SJSA1 (cell line): ENCODE measurements around the gene ADAT3. TPM values are rescaled to one million over a fixed set of nuclear protein-coding genes. Genes with fewer than 3 reads are reported as not detected.
"Not testable (repeated sequence)": the region's sequence is repeated elsewhere in the genome, so short reads cannot be mapped to it uniquely, and the experiment has no call there.

Experiments
- DNase-seq, 2 experiments: peaks; one replicate each; pipeline ENCODE4 v3.0.0-alpha.2; 2015 to 2020; ENCODE audit warnings: low spot score in 2 of 2, low read depth in 1 of 2
- H3K27ac ChIP-seq: fragments of 250-450 bp; sonication (Bioruptor Pico); 2 replicates; pipeline ENCODE4 v1.5.1; 2020; ENCODE audit warnings: mild to moderate bottlenecking, moderate library complexity
- H3K27me3 ChIP-seq: fragments of 250-450 bp; sonication (Bioruptor Pico); replicated peaks from 2 replicates; pipeline ENCODE4 v1.5.1; 2020; ENCODE audit warnings: mild to moderate bottlenecking, moderate library complexity
- H3K36me3 ChIP-seq: fragments of 250-450 bp; sonication (Bioruptor Pico); 2 replicates; pipeline ENCODE4 v1.5.1; 2020; ENCODE audit warnings: mild to moderate bottlenecking
- H3K4me1 ChIP-seq: fragments of 250-450 bp; sonication (Bioruptor Pico); replicated peaks from 2 replicates; pipeline ENCODE4 v1.6.1; 2021; ENCODE audit warnings: mild to moderate bottlenecking
- H3K4me3 ChIP-seq: fragments of 250-450 bp; sonication (Bioruptor Pico); 2 replicates; pipeline ENCODE4 v1.5.1; 2020; ENCODE audit warnings: mild to moderate bottlenecking
- H3K9me3 ChIP-seq: fragments of 250-450 bp; sonication (Bioruptor Pico); replicated peaks from 2 replicates; pipeline ENCODE4 v1.5.1; 2020; ENCODE audit warnings: mild to moderate bottlenecking
- total RNA-seq: library from RNA; depleted of rRNA; stranded (reverse); fragments of >200 nt; shearing (Covaris generic); gene quantifications from 2 replicates; pipeline ENCODE4 v1.2.3, GENCODE V29; 2014

The ADAT3 gene
- total RNA-seq, 1 experiment from 2014 or later, result 2.4 TPM

DNA sequence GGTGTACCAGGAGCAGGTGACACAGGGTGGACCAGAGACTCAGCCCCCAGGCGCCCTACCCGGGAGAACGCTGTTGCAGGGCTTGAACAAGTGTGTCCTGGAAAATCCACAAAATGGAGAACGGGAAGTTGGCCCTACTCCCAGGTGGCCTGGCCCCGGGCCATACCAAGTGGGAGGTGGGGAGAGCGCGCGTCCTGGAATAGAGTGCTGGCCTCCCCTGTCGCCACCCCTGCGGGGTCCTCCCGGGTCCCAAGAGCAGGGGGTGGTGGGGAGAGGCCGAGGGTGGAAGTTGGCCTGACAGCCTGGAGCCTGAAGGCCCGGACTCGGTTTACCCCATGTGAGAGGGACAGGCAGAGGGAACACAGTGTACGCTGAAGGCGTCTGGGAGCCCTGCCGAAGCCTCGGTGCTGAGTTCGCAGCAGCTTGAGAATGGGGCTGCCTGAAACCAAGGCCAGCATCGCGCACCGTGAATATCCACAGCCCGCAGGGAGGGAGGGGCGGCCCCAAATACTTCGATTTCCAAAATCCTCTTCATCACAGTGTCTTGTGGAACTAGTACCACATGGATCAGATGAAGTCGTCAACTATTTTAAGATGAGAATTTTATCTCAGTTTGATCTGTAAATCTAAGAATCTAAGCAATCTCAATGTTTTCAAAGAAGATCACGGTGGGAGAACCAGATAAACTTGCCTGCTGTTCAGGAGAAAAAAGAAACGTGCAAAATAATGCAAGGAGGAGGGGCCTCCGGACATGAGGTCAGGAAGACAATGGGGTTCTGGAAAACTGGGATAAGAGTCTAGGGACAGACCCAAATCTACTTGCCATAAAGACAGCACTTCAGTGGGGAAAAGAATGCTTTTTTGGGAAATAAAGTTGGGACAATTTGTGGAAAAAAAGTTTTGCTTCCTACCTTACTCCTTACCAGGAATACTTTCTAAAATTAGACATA lies 31.4 kb upstream of the ADAT3 start:
- Histone ChIP-seq H3K4me3 (peak overlapping the region; percentile 96; the same call in 1 of the 2 replicates), H3K4me1 (peaks cover 23% of the 10 kb centered on the region), H3K36me3 (peaks cover 48% of the 10 kb centered on the region), H3K9me3 (0 out of 2 replicates have a peak, but pooled peaks cover 2% of the 10 kb centered on the region), H3K27ac (no peak overlapping the region), H3K27me3 (no peaks in the 10 kb centered on the region)
- no peak for DNase-seq

GRCh38 chr19:1874554-1875185 lies 30.5 kb upstream of the ADAT3 start:
- Histone ChIP-seq H3K4me3 (peak overlapping the region; percentile 96), H3K9me3 (0 out of 2 replicates have a peak, but pooled peaks cover 2% of the 10 kb centered on the region), H3K4me1 (peaks cover 23% of the 10 kb centered on the region), H3K27ac (no peak overlapping the region), H3K36me3 (peaks cover 44% of the 10 kb centered on the region), H3K27me3 (no peaks in the 10 kb centered on the region)
- peak in 1 of 2 experiments; percentile 21 for DNase-seq

- H3K36me3 ChIP-seq, result peaks cover 47% of the 10 kb centered on the region
- peak in 1 of 2 experiments; percentile 44 for DNase-seq
- H3K9me3 ChIP-seq, H3K27me3 ChIP-seq: not testable (repeated sequence)
- H3K27ac ChIP-seq, result peak overlapping the region; percentile 90
- H3K4me1 ChIP-seq, result peaks cover 23% of the 10 kb centered on the region
- H3K4me3 ChIP-seq, result peak overlapping the region; percentile 96
Observed at GRCh38 chr19:1875265-1875645, 29.9 kb upstream of the ADAT3 start.

GRCh38 chr19:1875646-1876495 lies 29.3 kb upstream of the ADAT3 start:
- Histone ChIP-seq H3K36me3 (peaks cover 48% of the 10 kb centered on the region), H3K9me3 (0 out of 2 replicates have a peak, but pooled peaks cover 2% of the 10 kb centered on the region), H3K4me3 (peak overlapping the region; percentile 96), H3K4me1 (peaks cover 23% of the 10 kb centered on the region), H3K27ac (peak overlapping the region; percentile 90), H3K27me3 (no peaks in the 10 kb centered on the region)
- peak; percentile 87 to 90 for DNase-seq

GRCh38 chr19:1876496-1877279 lies 28.5 kb upstream of the ADAT3 start:
- not testable (repeated sequence) for H3K9me3 ChIP-seq, H3K27me3 ChIP-seq, DNase-seq
- Histone ChIP-seq H3K4me1 (peaks cover 23% of the 10 kb centered on the region), H3K27ac (peak overlapping the region; percentile 90; the same call in 1 of the 2 replicates), H3K36me3 (peaks cover 47% of the 10 kb centered on the region), H3K4me3 (peak overlapping the region; percentile 96)

DNA sequence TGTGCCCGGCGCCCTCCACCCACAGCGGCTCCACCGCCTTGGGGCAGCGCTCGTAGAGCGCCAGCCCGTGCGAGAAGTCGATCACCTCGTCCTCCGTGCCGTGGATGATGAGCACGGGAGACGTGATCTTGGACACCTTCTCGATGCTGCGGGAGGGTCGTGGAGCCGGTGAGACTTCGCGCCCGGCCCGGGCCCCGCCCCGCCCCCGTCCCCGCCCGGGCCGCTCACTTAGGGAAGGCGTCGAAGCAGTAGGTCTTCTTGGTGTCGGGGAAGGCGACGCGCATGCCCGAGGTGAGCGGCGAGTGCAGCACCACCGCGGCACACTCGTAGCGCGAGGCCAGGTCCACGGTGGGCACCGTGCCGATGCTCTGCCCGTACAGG lies 27.9 kb upstream of the ADAT3 start:
- not testable (repeated sequence) for DNase-seq, H3K27ac ChIP-seq, H3K4me3 ChIP-seq

DNA sequence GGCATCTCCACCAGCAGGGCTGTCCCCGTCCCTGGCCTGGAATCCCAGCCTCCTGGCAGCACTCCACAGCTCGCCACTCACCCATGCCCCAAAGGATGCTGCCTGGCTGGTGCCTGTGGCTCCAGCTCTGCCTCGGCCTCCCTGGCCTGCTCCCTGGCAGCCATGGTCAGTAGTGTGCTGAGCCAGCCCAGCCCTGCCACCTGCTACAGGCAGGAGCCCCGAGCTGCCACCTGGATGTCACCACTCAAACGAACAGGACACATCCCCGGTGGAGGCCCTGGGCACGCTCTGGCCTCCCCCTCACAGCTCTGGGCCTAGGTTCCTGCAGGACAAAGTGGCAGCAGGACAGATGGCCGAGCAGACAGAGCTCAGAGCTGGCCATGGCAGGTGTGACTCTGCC lies 26.6 kb upstream of the ADAT3 start:
- H3K36me3 ChIP-seq, result peaks cover 43% of the 10 kb centered on the region
- not testable (repeated sequence) for H3K9me3 ChIP-seq, H3K27me3 ChIP-seq, H3K27ac ChIP-seq, H3K4me3 ChIP-seq, DNase-seq
- H3K4me1 ChIP-seq, result peaks cover 24% of the 10 kb centered on the region

More for the DNA sequence above, 27.9 kb upstream of the ADAT3 start:
- H3K4me1 ChIP-seq, result peaks cover 23% of the 10 kb centered on the region
- H3K27me3 ChIP-seq, H3K9me3 ChIP-seq: not testable (repeated sequence)
- H3K36me3 ChIP-seq, result peaks cover 48% of the 10 kb centered on the region

GRCh38 chr19:1879982-1880381 lies 25.2 kb upstream of the ADAT3 start:
- H3K4me3 ChIP-seq, H3K9me3 ChIP-seq, H3K27me3 ChIP-seq, H3K27ac ChIP-seq, DNase-seq: not testable (repeated sequence)
- peaks cover 18% of the 10 kb centered on the region for H3K4me1 ChIP-seq
- H3K36me3 ChIP-seq, result peaks cover 35% of the 10 kb centered on the region

DNA sequence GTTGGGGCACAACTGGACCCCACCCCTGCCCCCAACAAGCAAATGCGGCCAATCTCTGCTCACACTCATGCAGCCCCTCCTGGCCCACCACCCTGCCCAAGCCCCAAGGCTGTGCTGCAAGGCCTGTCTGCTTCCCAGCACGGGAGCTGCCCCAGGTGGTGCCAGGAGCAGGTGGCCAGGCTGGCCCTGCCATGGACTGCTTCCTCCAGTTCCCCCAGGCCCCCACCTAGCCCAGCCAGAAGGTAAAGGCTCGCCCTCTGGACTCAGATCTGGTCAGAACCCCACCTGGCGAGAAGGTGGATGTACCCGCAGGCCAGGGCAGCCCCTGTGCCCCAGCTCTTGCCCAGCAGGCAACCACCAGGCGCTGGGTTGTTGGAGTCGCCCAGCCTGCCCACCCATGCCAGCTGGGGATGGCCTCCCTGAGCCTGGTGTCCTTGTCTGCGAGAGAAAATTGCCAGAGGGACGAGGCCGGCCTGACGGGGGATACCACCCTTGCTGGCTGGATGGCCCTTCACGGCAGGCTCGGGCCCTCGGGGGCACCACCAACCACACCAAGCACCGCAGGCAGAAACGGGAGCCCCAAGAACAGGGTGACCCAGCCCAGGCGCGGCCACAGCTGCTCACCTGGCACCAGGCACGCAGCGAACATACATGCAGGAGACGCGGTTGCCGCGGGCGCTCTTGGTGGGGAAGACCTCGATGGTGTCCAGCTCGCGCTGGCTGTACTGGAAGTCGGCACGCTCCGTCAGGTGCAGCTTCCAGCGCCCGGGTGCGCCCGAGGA lies 24.4 kb upstream of the ADAT3 start:
- no peak overlapping the region for H3K4me3 ChIP-seq
- no peak for DNase-seq
- H3K27me3 ChIP-seq, result no peaks in the 10 kb centered on the region
- 0 out of 2 replicates have a peak, but pooled peaks cover under 1% of the 10 kb centered on the region for H3K9me3 ChIP-seq
- no peak overlapping the region for H3K27ac ChIP-seq
- peaks cover 17% of the 10 kb centered on the region for H3K4me1 ChIP-seq
- H3K36me3 ChIP-seq, result peaks cover 32% of the 10 kb centered on the region

- DNase-seq, H3K9me3 ChIP-seq, H3K4me3 ChIP-seq, H3K27ac ChIP-seq, H3K27me3 ChIP-seq: not testable (repeated sequence)
- Histone ChIP-seq H3K36me3 (peaks cover 26% of the 10 kb centered on the region), H3K4me1 (peaks cover 12% of the 10 kb centered on the region)
Observed at GRCh38 chr19:1881393-1882088, 23.7 kb upstream of the ADAT3 start.

GRCh38 chr19:1882089-1882785 lies 23.0 kb upstream of the ADAT3 start:
- H3K27ac ChIP-seq, result no peak overlapping the region
- DNase-seq, result no peak
- H3K9me3 ChIP-seq, result no peaks in the 10 kb centered on the region
- H3K4me3 ChIP-seq, result no peak overlapping the region
- peaks cover 10% of the 10 kb centered on the region for H3K4me1 ChIP-seq
- no peaks in the 10 kb centered on the region for H3K27me3 ChIP-seq
- peaks cover 24% of the 10 kb centered on the region for H3K36me3 ChIP-seq
